GM18498 (cell line): ENCODE data around the gene EVPL.

ENCODE experiments used
- ATAC-seq: cut with Tn5 transposase; IDR thresholded peaks from one replicate; pipeline ENCODE4 v1.9.1; 2021; ENCODE audit warnings: mild to moderate bottlenecking, moderate library complexity; ENCODE audit not compliant: unreplicated experiment

The EVPL gene

DNA sequence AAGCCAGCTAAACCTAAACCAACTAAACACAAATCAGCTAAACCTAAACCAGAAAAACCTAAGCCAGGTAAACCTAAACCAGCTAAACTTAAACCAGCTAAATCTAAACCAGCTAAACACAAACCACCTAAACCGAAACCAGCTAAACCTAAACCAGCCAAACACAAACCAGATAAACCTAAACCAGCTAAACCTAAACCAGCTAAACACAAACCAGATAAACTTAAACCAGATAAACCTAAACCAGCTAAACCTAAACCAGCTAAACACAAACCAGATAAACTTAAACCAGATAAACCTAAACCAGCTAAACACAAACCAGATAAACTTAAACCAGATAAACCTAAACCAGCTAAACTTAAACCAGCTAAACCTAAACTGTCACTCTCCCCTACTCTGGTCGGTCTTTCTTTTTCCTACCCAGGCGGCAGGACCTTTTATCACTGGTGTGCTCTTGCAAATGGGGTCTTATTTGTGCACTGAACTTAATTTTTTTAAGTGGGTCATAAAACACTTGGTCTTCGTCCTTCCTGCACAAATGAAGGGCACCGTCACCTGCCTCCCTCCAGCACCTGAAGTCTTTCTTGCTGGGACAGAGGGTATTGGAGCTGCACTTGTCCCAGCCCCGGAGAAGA, 7.2 kb downstream of the EVPL start:
- no peak for ATAC-seq

DNA sequence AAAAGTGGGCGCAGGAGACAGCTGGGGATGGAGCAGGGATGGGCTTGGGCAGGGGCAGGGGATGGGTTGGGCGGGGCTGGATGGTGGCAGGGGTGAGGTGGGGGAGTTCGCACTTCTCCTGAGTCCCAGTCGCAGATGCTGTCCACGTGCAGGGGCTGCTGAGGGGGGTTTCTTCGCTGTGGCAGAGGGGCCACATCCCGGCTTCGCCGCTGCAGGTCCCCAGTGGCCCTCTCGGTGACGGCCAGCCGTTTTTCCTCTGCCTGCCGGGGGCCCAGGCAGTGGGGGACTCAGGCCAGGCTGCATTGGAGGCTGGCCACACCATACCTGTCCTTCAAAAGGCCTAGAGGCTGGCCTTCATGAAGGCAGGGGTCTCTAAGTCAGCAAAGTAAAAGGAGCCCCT, 8.3 kb downstream of the EVPL start:
- no peak for ATAC-seq

DNA sequence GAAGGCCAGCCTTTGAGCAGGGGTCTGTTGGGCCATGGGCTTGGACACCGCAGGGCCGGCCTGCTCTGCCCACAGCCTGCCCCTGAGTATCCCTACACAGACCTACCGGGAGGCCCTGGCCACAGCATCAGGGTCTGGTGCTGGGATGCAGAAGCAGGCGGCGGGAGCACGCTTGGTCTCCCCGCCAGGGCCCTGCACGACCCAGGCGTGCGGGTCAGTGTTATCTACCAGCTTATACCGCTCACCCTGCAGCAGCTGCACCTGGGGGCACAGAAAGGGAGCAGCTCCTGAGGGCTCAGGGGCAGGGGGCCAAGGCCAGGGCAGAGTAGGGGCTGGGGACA, 8.8 kb downstream of the EVPL start:
- ATAC-seq = no peak

DNA sequence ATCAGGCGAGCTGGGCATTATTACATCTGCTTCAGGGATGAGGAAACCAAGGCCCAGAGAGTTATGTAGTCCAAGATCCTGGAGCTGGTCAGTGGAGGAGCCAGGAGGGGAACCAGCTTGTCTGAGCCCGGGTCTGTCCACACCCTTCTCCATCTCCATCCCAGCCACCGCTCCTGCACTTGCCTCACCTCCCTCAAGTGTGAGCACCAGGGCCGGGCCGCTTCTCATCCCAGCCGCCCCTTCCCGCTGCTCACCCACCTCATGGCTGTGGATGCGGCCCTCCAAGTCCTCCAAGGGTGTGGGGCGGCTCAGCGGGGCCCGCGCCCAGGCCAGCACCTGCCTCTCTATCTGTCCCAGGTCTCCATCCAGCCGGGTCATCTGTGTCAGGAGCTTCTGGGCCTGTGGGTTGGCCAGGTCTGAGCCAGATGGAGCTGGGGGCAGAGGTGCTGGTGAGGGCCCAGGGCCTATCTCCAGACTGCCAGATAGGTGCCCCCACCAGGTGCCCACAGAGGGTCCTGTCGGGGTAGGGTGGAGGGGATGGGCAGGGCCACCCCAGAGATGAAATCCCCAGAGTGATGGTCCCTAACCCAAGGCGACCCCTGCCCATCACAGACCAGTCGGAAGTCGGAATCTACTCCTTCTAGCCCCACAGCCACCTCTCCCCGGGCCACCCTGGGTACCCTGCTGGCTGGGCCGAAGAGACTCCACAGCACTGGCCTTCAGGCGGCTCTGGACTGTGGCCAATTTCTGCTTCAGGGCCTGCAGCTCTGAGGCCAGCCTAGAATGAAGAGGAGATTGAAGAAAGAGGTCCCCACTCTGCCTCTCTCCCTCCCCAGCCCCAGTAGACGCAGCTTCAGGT, 9.4 kb downstream of the EVPL start:
- ATAC-seq = no peak

DNA sequence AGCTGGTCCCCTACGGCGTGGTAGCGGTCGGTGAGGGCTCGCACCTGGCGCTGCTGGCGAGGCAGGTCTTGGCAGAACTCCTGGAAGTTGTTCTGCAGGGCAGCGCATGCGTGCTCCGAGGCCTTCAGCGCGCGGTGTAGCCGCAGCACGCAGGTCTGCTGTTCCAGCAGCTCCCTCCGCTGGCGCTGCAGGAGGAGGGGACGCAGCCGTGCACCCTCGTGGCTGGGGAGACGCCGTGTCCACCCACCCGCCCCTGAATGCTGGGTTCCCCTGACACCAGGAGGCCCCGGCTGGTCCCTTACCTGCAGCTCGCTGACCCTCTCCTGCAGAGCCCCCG, 12.2 kb downstream of the EVPL start:
- ATAC-seq = no peak

DNA sequence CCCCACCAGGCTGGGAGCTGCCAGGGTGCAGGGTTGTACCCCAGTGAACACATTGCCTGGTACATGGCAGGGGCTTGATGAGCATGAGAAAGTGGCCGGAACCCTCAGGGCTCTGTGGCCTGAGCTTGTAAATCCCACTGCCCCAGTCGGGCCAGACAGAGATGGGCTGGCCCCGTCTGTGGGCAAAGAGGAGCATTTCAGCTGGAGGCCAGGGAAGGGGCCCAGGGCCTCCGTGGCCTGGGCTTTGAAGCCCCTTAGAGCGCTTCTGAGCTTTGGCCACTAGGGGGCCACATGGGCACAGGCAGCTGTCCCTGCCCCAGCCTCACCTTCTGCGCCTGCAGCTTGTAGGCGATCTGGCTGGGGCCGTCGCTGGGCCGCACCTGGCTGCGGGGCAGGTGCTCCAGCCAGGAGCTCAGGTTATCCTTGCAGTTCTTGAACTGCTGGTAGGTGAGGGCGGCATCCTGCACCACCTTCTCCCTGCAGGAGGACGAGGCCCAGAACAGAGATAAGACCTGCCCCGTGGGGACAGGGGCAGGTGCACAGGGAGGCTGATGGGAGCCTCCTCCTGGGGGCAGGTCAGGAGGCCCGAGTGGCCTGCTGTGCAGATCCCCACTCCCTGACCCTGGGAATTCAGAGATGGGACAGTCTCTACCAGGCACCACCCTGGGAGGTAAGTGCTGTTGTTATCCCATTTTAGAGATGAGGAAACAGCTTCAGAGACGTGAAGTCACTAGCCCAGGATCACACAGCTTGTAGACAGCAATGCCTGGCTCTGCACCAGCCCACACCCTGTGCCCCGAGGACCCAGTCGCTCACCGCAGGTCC, 12.8 kb downstream of the EVPL start:
- no peak for ATAC-seq

DNA sequence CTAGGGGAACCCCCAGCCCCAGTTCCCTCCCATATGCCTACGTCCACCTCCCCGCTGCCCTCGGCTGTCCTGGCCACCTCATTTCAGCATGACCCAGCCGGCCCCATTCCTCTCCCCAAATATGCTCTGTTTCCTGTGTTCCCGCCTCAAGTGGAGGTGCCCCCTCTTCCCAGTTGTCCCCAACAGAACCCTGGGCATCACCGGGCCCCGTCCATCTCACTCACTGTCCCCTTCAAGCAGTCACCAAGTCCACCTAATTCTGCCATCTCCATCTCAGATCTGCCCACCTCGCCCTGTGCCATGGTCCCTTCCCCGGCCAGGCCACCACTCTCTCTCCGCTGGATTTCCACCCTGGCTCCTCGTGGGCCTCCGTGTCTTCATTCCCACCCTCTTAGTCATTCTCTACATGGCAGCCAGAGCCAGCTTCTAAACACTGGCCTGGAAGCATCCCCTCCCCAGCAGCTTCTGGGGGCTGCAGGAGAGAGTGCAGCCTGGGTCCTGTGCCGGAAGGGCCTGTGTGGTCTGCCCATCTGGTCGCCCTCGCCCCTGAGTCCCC, 13.7 kb downstream of the EVPL start:
- ATAC-seq = no peak

DNA sequence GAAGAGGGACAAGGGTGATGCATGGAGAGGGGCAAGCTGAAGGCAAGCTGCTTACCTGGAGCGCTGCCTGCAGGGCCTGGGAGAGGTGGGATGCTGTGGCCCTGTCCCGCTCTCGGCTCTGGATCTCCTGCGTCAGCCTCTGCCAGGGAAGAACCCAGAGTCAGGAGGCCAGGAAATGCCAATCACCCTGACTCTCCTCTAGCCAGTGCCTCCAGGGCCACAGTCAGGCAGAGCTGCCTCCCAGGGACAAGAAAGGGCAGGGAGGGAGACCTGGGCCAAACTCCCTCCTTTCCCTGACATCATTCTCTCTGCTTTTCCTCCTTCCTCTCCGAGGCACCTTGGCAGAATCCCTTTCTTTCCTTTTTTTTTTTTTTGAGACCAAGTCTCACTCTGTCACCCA, 15.2 kb downstream of the EVPL start:
- no peak for ATAC-seq

DNA sequence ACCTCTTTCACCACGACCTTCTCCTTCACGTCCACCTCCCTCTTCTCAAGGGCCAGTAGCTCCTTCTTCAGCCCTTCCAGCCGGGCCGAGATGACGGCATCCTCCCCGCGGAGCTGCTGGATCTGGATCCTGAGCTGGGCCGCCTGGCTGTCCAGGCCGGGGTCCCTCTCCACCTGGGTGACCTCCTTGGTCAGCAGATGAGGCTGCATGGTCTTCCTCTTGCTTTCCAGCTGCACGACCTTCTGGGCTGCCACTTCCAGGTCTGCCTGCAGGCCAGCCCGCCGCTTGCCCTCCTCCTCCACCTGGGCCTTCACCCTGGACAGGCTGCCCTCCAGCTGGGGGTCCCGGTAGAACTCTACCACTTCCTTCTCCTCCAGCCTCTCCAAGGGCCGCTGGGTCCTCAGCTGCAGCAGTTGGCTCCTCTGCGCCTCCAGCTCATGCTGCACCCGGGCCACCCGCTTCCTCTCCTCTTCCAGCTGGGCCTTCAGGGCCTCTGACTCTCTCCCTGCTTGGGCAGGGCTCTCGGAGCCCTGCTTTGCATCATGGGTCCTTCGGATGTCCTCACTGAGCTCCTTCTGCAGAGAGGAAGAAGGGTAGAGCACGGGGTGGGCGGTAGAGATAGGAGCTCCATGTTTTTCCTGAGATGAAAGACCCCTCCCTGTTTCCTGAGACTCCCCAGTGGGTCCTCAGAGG, 17.0 kb downstream of the EVPL start:
- no peak for ATAC-seq

DNA sequence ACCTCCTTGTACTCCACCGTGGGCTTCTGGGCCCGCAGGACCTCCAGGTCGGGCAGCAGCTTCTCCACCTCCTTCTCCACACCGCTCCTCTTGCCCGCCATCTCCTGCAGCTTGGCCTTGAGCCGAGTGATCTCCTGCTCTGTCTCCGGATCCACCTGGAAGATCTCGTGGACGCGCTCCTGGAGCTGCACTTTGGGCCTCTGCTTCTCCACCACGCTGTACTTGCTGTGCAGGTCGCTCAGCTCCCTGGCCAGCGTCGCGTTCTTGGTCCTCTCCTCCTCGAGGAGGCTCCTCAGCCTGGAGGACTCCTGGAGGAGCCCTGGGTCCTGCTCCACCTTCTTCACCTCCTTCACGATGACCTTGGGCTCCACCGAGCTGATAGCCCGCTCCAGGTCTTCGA, 17.7 kb downstream of the EVPL start:
- ATAC-seq = no peak

DNA sequence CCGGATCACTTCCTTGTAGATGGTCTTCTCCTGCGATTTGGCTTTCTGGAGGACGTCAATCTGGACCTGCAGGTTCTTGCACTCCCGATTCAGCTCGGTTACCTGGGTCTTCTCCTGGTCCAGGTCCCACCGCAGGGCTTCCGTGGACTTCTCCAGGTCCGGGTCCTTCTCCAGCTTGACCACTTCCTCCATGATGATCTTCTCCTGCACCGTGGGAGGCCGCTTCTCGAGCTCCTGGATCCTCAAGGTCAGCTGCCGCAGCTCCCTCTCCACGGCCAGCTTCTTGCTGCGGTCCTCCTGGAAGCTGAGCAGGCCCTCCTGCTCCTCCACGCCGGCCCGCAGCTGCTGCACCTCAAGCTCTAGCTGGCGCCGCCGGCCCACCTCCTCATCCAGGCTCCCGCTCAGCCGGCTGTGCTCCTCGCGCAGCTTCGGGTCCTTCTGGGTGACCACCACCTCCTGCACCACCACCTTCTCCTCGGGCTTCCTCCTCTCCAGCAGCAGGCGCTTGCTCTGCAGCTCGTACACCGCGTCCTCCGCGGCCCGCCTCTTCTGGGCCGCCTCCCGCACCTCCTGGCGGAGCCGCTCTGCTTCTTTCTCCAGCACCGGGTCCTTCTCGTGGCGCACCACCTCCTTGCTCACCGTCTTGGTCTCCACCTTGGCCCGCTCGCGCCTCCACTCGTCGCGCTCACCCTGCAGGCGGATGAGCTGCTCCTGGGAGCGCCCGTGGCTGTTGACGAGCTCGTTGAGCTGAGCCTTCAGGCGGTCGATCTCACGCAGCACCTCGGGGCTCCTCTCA, 18.3 kb downstream of the EVPL start:
- no peak for ATAC-seq

DNA sequence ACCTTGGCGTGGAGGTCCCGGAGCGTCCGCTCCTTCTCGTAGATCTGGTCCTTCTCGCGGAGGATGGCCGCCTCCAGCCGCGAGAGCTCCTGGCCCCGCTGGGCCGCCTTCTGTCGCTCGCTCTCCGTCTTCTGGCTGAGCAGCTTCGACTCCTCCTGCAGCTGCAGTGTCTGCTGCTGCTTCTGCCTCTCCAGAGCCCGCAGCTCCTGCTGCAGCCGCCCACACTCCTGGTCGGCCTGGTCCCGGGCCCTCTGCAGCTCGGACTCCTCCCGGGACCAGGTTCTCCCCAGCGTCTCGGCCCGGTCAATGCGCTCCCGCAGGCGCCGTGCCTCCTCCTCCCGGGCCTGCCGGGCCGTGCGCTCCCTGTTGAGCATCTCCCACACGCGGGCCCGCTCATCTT, 18.9 kb downstream of the EVPL start:
- ATAC-seq = no peak

DNA sequence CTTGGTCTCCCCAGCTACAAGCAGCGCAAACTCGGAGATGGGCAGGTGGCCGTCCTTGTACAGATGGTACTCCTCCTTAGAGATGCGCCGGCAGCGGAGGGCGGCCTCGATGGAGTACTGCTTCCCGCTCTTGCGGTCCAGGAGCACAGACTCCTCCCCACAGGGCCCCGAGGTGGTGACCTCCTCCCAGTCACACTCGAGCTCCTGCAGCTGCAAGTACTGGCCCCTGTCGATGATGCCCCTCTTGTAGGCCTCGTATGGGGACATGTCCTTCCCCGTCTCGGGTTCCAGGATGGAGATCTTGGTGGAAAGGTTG, 19.3 kb downstream of the EVPL start:
- no peak for ATAC-seq

DNA sequence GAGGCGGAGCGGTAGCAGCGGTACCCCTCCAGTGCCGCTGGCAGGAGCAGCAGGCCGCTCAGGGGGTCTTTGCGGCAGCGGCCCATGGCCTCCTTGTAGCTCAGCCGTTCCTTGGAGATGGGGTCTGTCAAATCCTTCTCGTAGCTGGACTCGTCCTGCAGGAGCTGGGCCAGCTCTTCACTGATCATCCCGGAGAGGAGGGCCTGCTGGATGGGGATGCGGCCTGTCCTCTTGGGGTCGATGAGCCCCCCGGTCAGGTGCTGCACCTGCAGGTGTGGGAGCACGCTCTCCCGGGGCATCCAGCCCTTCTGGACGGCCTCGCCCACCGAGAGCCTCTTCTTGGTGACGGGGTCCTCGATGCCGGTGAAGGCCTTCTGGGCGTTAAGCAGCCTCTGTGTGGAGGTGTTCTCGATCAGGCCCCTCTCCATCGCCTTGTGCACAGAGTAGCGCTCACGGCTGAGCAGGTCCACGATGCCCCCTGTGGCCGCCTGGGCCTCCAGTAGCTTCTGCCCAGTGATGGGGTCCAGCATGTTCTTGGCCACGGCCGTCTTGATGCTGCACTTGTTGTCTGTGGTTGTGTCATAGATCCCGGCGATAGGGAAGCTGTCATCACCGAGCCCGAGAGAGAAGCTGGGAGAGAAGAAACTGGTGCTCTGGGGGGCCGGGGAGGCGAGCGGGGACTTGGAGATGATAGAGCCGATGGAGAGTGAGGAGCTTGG, 19.8 kb downstream of the EVPL start:
- no peak for ATAC-seq

DNA sequence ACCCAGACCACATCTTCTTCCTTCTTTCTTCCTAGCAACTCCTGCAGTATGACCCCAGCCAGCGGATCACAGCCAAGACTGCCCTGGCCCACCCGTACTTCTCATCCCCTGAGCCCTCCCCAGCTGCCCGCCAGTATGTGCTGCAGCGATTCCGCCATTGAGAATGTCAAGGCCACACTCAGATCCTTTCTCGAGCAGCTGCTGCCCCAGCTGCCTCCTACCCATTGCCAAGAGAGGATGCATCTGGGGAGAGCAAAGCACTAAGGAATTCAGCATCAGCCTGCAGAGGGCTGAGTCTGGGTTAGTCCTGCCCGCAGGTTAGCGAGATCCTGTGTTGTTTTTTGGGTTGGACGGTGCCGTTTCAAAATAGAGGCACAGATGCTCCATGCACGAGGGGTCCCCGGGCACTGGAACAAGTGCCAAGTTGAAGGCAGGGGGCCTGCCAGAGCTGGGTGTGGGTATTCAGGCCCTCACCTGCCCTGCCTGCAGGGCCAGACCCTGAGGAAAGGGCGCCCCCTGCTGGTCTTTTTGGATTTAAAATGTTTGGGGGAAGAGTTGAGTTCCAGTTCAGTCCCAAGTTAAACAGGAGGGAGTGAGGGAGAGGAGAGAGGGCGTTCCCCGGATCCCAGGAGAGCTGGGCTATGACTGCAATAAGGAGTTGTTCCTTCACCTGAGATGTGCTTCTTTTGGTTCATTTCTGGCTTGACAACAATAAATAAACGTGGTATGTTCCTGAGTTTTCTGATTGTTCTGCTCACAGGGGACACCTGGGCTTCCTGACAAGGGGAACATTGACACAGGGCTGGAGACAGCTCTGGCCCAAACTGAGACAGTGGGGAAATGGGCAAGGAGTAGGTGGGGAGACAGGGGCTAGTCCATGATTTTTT, 21.6 kb downstream of the EVPL start:
- no peak for ATAC-seq

DNA sequence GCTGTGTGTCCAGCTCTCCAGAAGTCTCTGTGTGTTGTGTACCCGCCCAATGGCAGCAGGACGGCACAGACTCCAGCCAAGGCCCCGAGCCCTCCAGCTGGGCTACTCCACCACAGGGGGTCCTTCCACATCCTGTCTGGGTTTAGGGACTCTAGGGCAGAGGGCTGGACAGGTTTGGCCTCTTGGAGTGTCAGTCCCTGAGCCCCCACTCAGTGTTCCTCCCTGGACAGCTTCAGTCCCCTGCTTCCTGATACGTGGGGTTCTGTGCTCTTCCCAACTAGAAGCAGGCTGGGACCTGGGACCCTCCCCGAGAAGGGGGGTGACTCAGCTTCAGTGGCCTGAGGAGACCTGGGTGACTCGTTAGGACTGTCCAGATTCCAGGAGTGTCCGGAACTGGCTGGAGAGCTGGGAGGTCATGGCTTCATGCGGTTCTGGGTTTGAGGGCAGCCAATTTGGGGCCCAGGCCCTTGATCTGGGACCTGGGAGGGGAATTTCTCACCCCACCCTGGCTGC, 22.3 kb downstream of the EVPL start:
- ATAC-seq = no peak

DNA sequence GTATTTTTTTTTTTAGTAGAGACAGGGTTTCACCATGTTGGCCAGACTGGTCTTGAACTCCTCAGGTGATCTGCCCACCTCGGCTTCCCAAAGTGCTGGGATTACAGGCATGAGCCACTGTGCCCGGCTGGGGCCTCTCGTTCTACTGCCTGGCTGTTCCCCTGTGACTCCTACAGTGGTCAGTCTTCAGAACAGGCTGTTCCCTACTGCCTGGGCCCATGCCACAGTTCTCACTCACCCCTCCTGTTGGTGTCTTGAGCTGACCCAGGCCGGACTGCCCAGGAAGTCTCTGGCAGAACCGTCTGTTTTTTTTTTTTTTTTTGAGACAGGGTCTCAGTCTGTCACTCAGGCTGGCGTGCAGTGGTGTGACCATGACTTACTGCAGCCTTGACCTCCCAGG, 23.2 kb downstream of the EVPL start:
- ATAC-seq = no peak

DNA sequence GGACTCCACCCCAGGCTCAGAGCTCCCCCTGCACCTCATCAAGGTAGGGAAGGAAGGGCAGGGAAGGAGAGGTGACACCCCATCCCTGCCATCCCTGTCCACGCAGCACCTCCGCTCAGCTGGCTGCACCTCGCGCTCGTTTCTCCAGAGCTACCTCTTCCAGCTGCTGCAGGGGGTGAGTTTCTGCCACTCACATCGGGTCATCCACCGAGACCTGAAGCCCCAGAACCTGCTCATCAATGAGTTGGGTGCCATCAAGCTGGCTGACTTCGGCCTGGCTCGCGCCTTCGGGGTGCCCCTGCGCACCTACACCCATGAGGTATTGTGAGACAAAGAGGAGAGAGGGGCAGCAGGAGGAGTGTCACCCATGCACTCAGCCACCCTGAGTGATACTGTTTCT, 25.0 kb downstream of the EVPL start:
- no peak for ATAC-seq
